Activated naive CD4-positive, alpha-beta T cell treated with anti-CD3 and anti-CD28 coated beads, Interleukin-2, amount 50 U/mL, for 16 hours (primary cell): ENCODE measurements around the gene DSG2.

Experiments used
- DNase-seq: peaks from one replicate; pipeline ENCODE4 v3.0.0-alpha.2; 2020

DSG2 gene

DNA sequence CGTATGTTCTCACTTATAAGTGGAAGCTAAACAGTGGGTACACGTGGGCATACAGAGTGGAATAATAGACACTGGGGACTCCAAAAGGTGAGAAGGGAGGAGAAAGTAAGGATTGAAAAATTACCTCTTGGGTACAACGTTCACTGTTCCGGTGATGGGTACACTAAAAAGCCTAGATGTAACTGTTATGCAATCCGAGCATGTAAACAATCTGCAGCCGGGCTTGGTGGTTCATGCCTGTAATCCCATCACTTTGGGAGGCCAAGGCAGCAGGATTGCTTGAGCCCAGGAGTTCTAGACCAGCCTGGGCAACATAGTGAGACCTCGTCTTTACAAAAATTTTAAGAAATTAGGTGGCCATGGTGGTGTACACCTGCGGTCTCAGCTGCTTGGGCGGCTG lies 60.6 kb downstream of the DSG2 start:
- no peak for DNase-seq

GRCh38 chr18:31562726-31563125 lies 64.7 kb downstream of the DSG2 start:
- no peak for DNase-seq

GRCh38 chr18:31563778-31564177 lies 65.8 kb downstream of the DSG2 start:
- no peak for DNase-seq

GRCh38 chr18:31565345-31565744 lies 67.4 kb downstream of the DSG2 start:
- no peak for DNase-seq

DNA sequence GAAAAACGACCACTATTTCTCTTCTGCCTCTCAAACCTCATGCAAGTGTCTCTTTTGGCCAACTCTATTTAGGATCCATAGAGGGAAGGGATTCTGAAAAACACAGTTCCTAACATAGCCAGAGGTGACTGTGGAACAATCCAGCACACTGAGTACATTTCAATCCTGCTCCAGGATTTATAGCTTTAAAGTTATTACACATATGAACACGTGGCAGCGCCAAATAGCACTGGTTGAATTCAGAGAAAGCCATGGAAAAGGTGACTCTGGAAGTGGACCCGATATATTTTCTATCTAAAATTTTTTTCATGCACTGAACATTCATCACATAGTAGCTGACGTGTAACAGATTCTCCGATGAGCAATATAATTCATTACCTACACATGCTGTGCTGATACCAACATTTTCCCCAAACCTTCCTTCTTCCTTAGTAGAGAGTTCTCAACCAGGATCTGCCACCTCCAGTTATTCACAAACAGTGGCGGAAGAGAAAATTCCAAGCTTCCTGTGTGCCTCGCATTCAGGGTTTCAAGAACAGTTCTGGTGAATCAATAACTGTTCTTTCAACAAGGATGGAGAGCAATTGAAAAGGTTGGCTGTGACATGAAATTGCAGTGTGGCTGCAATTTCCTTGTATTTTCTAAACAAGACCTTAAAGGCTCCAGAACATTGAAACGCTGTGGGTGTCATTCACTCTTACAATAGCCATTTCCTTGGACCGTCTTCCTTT lies 68.0 kb downstream of the DSG2 start:
- no peak for DNase-seq

DNA sequence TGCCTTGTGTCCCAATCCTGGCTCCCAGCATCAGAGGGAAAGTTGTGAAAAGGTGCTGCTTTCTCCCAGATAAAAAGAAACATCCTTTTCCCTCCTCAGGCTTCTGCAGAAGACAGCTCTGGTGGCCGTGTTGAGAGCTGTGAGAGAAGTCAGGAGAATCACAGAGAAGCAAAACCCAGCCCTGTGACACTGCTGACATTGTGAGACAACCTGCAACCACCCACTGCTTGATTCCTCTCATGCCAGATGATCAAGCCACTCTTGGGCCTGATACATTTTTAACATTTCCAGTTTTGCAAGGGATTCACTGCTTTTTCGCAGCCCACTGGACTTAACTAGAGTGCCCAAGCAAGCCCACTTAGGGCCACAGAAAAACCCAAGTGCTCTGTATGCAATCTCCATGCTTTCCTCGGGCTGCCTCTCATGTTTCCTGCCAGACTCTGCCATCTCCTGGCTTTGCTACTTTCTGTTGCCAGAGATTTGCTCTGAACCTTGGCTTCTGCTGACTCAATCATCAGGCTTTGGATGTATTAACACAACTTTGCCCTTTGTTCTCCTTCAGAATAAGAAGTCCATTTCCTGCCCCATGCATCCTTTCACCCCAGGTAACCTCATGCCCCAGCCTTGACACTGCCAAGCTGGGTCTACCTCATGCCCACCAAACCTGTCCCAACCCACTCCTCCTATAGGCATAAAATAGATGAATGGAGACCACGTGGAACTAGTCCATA lies 68.8 kb downstream of the DSG2 start:
- no peak for DNase-seq

- no peak for DNase-seq
Measured at GRCh38 chr18:31572368-31572767, 74.4 kb downstream of the DSG2 start.

DNA sequence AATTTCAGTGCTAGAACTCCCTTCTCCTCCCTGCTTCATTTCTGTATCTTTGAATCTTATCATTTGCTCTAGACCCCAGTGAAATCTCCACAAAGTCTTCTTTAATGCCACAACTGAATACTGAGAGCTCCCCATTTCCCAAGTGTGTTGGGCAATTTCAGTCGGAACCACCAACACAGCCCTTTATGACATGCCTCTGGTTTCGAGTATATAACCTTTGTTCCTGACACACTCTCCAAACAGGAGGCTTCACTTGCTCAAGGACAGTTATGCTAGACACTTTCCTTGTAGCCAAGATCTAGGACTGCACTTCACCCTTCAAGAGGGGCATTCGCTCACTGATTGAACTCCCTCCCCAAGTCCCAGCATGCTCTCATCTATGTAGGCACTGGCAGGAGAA lies 75.1 kb downstream of the DSG2 start:
- no peak for DNase-seq

GRCh38 chr18:31574359-31574758 lies 76.4 kb downstream of the DSG2 start:
- DNase-seq: no peak

DNA sequence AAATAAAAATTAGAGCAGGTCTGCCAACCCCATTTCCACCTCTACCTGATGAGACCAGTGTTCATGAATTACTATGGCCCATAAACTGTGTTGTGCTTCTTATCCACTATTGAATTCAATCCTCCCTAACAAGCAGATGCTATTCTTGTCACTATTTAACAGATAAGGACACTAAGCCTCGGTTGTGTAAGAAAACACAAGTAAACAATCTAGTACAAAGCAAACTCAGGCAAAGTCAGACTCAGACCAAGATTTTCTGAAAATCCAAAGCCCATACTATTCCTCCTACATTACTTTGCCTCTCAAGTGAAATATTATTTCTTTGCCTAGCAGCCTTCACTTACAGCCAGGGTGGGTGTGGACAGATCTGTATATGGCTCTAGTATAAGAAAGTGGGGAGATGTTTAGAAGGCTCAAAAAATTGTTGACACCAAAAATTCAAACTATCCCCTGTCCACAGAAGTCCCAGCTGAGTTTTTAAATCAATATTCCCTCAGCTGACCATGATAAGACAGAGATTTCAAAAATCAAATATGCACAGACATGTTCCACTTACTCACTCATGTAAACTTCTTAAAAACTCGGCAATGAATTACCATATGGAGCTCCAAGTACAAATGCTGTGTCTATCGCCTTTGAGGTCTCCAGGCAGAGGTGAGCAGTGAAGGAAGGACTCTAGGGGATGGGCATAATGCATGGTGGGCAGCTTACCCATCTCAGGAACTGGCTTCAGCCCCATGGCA lies 77.7 kb downstream of the DSG2 start:
- DNase-seq: no peak

GRCh38 chr18:31576670-31577069 lies 78.7 kb downstream of the DSG2 start:
- no peak for DNase-seq

DNA sequence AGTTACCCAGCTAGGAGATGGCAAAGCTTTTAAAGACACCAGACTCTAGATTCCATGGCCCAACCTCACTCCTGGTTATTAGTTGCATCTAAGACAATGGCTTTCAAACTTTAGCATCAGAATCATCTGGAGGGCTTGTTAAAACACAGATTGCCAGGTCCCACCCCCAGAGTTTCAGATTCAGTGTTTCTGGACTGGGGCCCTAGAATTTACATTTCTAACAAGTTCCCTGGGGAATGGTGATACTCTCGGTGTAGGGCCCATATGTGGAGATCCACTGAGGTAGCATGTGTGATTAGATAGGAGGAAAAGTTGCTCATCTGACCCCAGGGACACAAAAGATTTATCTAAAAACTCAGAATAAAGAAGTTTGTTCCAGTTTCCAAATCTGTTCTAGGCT lies 79.2 kb downstream of the DSG2 start:
- DNase-seq: no peak

DNA sequence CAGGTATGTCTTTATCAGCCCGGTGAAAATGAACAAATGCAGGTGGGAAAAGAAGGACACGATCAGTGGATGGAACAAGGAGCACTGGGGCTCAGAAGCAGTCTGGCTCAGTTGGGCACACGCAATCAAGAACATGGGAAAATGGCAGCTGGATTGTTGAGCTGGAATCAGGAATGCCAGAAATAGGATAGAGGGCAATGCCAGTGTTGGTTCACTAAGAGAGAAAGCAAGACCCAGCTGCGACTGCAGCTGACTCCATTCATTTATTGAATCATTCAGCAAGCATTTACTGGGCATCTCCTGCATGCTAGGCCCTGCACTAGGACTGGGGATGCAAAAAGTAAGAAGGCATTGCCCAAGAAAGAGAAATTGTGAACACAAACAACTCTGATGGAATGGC lies 80.1 kb downstream of the DSG2 start:
- no peak for DNase-seq

DNA sequence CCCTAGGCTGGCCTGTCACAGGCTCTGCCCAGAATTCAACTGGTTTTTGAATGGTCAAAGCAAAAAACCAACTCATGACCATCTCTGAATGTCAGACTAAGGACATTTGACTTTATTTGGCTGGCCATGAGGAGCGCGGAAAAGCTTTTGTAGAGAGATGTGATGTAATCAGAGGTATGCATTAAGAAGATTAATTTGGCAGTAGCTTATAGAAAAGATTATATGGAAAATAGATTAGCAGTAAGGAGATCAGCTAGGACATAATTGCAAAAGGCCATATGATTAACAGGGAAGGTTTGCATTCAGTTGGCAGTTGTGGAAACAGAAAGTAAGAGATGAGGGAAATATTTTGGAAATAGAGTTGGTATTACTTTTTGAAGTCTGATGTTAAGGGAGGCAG lies 81.4 kb downstream of the DSG2 start:
- no peak for DNase-seq

- DNase-seq: no peak
Measured at GRCh38 chr18:31581498-31582197, 83.7 kb downstream of the DSG2 start.

DNA sequence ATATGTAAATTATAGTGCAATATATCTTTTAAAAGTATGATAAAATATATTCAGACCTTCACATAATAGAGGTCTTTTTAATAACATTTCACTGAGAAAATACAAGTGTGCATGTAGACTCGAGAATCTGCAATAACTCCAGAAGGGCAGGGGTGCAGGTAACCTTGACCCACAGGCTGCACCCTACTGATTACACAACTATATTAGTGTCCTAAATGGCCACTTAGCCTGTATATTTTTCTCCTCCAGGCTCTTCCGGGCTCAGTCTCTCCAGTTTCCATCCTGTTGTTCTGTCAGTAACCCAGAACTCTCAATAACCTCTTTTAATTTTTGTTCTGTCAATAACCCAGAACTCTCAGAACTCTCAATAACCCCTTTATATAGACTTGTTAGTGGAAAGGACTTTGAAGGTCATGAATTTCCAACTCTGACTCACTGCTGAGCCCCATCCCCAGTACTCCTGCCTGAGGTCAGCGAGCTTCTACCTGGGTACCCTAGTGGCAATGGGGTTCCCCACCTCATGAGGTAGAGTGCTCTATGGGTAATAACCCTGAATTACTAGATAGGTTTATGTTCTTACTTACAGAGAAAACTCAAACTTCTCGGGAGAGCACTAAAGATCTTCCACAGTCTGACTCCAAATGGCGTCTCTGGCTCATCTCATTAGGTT lies 85.3 kb downstream of the DSG2 start:
- no peak for DNase-seq

DNA sequence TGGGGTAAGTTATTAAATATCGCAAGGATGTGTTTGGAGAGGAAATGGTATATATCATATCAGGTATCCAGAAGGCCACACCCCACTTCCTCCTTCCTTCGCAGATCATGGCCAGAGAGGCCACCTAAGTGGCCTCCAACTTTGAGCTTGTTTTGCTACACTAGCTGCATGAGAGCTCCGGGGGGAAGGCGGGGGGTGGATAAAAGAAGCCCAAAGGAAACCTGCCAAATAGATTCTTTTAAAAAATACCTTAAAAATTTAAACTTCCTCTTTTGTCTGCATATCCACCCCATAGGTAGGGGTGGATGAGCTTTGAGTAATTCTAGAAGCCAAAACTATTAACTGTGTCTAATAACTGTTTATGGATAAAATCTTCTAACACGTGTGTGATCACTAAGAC lies 88.0 kb downstream of the DSG2 start:
- DNase-seq: no peak

DNA sequence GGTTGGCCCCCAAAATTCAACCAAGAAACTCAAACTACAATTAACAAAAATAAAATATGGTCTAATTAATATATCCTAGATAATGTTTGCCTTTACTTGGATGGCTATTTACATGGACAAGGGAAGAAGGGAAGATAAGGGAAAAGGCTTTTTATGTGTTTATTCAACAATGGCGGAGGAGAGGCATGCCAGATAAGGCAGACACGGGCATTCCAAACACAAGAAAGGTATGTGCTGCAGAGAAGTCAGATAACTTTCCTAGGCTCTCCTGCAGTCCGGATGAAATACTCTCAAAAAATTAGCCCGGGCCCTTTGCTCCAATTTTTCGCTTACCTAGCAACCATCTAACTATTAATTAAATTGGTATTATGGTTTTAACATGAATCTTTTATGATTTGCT lies 88.6 kb downstream of the DSG2 start:
- no peak for DNase-seq

- no peak for DNase-seq
Measured at GRCh38 chr18:31587529-31587928, 89.6 kb downstream of the DSG2 start.

- DNase-seq: no peak
Measured at GRCh38 chr18:31590570-31590969, 92.6 kb downstream of the DSG2 start.

- no peak for DNase-seq
Measured at GRCh38 chr18:31591113-31591512, 93.1 kb downstream of the DSG2 start.

DNA sequence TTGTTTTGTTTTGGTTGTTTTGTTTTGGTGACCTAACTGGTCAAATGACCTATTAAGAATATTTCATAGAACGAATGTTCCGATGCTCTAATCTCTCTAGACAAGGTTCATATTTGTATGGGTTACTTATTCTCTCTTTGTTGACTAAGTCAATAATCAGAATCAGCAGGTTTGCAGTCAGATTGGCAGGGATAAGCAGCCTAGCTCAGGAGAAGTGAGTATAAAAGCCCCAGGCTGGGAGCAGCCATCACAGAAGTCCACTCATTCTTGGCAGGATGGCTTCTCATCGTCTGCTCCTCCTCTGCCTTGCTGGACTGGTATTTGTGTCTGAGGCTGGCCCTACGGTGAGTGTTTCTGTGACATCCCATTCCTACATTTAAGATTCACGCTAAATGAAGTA lies 93.7 kb downstream of the DSG2 start, which contains the start of gene TTR:
Gene TTR, plus strand, starts transcription at position 250 of the 400 bp plus-strand sequence. Its CDS starts 26 bp downstream, at position 276.
- DNase-seq: no peak
